Choroid plexus epithelial cell (primary cell): ENCODE measurements around the gene PRELID2.
"Not testable (repeated sequence)": the region's sequence is repeated elsewhere in the genome, so short reads cannot be mapped to it uniquely, and the experiment has no call there.

ENCODE experiments used
- DNase-seq: peaks from one replicate; pipeline ENCODE4 v3.0.0-alpha.2; 2010; ENCODE audit warnings: low read depth
- H3K4me3 ChIP-seq: 2 replicates; pipeline ENCODE4 v1.5.1; 2011; ENCODE audit warnings: low read depth, mild to moderate bottlenecking, control low read depth, low read length, moderate library complexity
- CTCF ChIP-seq: conservative IDR thresholded peaks from 2 replicates; pipeline ENCODE4 v1.5.1; 2011; ENCODE audit warnings: low read depth, mild to moderate bottlenecking, control low read depth, inconsistent platforms, low read length, moderate library complexity

The PRELID2 gene

GRCh38 chr5:145737578-145737977 lies 97.6 kb downstream of the PRELID2 start:
- no peak for TF ChIP-seq CTCF
- DNase-seq, result no peak
- H3K4me3 ChIP-seq, result no peak overlapping the region

GRCh38 chr5:145729956-145730355 lies 105.2 kb downstream of the PRELID2 start:
- DNase-seq, H3K4me3 ChIP-seq: not testable (repeated sequence)

DNA sequence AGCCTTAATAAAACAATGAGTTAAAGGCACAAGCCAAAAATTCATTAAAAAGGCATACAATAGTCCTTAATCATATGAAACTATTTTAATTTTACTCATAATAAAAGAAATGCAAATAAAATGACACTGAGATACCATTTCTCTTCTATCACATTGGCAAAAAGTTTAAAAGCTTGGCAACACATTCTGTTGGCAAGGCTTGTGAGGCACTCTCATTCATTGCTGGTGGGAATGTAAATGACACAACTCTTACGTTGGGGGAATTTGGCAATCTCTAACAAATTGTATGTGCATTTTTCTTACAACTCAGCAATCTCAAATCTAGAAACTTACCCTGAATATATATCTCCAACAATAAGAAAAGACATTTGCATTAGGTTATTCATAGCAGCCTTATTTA lies 111.6 kb downstream of the PRELID2 start:
- TF ChIP-seq CTCF, result no peak
- H3K4me3 ChIP-seq, result no peak overlapping the region
- DNase-seq, result no peak

GRCh38 chr5:145718956-145719355 lies 116.2 kb downstream of the PRELID2 start:
- peak; percentile 65 for TF ChIP-seq CTCF
- DNase-seq, result peak; percentile 57
- H3K4me3 ChIP-seq, result no peak overlapping the region

- no peak for DNase-seq
- TF ChIP-seq CTCF, result no peak
- H3K4me3 ChIP-seq, result no peak overlapping the region
Observed at GRCh38 chr5:145715412-145715811, 119.7 kb downstream of the PRELID2 start.

DNA sequence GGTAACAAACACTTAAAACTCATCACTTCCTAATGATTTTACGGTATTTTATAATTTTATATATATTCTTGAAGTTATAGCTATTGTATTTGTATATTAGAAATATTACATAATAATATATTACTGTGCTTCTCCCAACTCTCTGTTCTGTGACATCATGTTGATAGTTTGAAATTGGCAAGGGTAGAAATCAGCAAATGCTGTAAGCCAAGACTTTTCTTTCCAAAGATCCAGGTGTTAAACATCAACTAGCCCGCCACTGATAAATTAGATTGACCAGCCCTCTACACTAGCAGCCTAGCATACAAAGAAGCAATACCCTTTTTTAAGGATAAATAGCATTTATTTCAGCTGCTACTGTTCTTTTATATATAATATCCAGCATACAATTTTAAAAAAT lies 122.9 kb downstream of the PRELID2 start:
- TF ChIP-seq CTCF, result no peak
- H3K4me3 ChIP-seq, result no peak overlapping the region
- DNase-seq, result no peak

DNA sequence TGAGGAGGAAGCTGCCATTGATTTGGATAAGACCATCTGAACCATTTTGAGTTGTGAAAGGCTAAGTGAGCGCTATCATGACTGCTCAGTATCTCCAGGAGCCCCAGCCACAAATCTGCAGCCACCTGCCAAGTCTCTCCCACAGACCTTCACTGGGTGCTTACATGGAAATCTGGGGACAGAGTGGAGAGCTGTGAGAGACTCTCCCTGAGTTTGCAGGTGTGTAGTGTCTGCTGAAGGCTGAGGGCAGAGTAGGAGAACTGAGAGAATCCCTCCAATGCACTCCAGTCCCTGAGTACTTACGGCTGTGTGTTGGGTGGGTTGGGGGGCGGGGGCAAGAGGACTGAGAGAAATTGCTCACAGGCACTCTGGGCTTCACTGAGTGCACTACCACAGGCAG lies 123.7 kb downstream of the PRELID2 start:
- no peak for DNase-seq
- no peak overlapping the region for H3K4me3 ChIP-seq
- TF ChIP-seq CTCF, result no peak
